ENCODE data around the gene ZMIZ1. TPM values are rescaled to one million over a fixed set of nuclear protein-coding genes. Genes with fewer than 3 reads are reported as not detected.

Gene ZMIZ1
- total and polyA plus RNA-seq, 2 experiments from 2014 or later = 9.2 to 30.9 TPM

- TF ChIP-seq CTCF (conservative IDR thresholded peaks at IDR 0.05; ENCODE audit: low read depth in 2 of 2) (no peak), POLR2AphosphoS5 (IDR thresholded peaks at IDR 0.05; ENCODE audit: low read depth) (no peak), STAT1 (IDR thresholded peaks at IDR 0.05; ENCODE audit: unreplicated experiment) (no peak), CREB1 (CRISPR knock-in tag; IDR thresholded peaks at IDR 0.05; ENCODE audit: low read depth) (no peak), ZNF114 (CRISPR knock-in tag; IDR thresholded peaks at IDR 0.05) (no peak)
Measured at GRCh38 chr10:79327090-79327457, 258.3 kb downstream of the ZMIZ1 start (continued).

GRCh38 chr10:79328147-79328701 is 259.5 kb downstream of the ZMIZ1 start:
- no peak overlapping the region for H3K4me3 ChIP-seq
- H3K4me2 ChIP-seq = no peak overlapping the region
- no peaks in the 10 kb centered on the region for H3F3A ChIP-seq (replicated peaks; ENCODE audit: low read depth)
- Mint-ChIP-seq H3K27me3 (ENCODE audit: insufficient read depth, low read depth, poor library complexity) (peaks cover 2% of the 10 kb centered on the region), H3K27ac (no peak overlapping the region), H3K4me3 (no peak overlapping the region), H3K9me3 (peaks cover 4% of the 10 kb centered on the region; the same call in 2 of the 3 replicates), H3K4me1 (no peaks in the 10 kb centered on the region), H3K36me3 (ENCODE audit: low read depth) (no peaks in the 10 kb centered on the region)
- no peak for DNase-seq (ENCODE audit: low spot score)
- no peak for ATAC-seq
- no peak overlapping the region for H2AFZ ChIP-seq
- no peaks in the 10 kb centered on the region for H3K36me3 ChIP-seq (ENCODE audit: insufficient read depth)
- no peaks in the 10 kb centered on the region for H3K9me2 ChIP-seq (ENCODE audit: insufficient read depth)
- H3K27ac ChIP-seq (ENCODE audit: low read depth) = no peak overlapping the region
- H3K27me3 ChIP-seq (ENCODE audit: insufficient read depth) = no peaks in the 10 kb centered on the region
- no peaks in the 10 kb centered on the region for H3K79me2 ChIP-seq (replicated peaks; ENCODE audit: insufficient read depth)
- no peaks in the 10 kb centered on the region for H4K20me1 ChIP-seq (replicated peaks; ENCODE audit: insufficient read depth)
- H3K4me1 ChIP-seq (ENCODE audit: insufficient read depth) = no peaks in the 10 kb centered on the region
- TF ChIP-seq NANOG (IDR thresholded peaks at IDR 0.05; ENCODE audit: borderline replicate concordance) (no peak), ZNF114 (CRISPR knock-in tag; IDR thresholded peaks at IDR 0.05) (no peak), CREB1 (CRISPR knock-in tag; IDR thresholded peaks at IDR 0.05; ENCODE audit: low read depth) (no peak), ZNF462 (CRISPR knock-in tag; IDR thresholded peaks at IDR 0.05) (no peak), JUNB (IDR thresholded peaks at IDR 0.05; ENCODE audit: unreplicated experiment) (no peak), ZNF331 (CRISPR knock-in tag; IDR thresholded peaks at IDR 0.05; ENCODE audit: low read depth) (no peak), EZH2phosphoT487 (IDR thresholded peaks at IDR 0.05; ENCODE audit: unreplicated experiment) (no peak), REST (IDR thresholded peaks at IDR 0.05; ENCODE audit: unreplicated experiment) (no peak), POLR2AphosphoS5 (IDR thresholded peaks at IDR 0.05; ENCODE audit: low read depth) (no peak), ETS1 (IDR thresholded peaks at IDR 0.05) (no peak), STAT1 (IDR thresholded peaks at IDR 0.05; ENCODE audit: unreplicated experiment) (no peak)

Data from GM23338 (cell line).